HEK293 (cell line): ENCODE measurements around the gene DCST2.
A peak's percentile ranks its signal among the peaks of the same experiment; 100 is the strongest.

Experiments
- MEIS1 ChIP-seq: sonication (generic); formaldehyde crosslinking; IDR thresholded peaks from 2 replicates; pipeline ENCODE4 v1.8.1; 2022; ENCODE audit warnings: missing genetic modification reagents, mild to moderate bottlenecking, borderline replicate concordance
- MYNN ChIP-seq: fragments of 450-650 bp; formaldehyde crosslinking; IDR thresholded peaks from 2 replicates; pipeline ENCODE4 v1.5.1; 2016; ENCODE audit warnings: missing biosample characterization, missing genetic modification characterization, borderline replicate concordance
- ZNF548 ChIP-seq: fragments of 450-650 bp; formaldehyde crosslinking; IDR thresholded peaks from 2 replicates; pipeline ENCODE4 v1.5.1; 2016; ENCODE audit warnings: missing biosample characterization, missing genetic modification characterization
- ZNF624 ChIP-seq: fragments of 450-650 bp; formaldehyde crosslinking; IDR thresholded peaks from 2 replicates; pipeline ENCODE4 v1.5.1; 2017; ENCODE audit warnings: missing biosample characterization, missing genetic modification characterization
- TF ChIP-seq, protein P1 (sequence below): fragments of 450-650 bp; formaldehyde crosslinking; IDR thresholded peaks from 2 replicates; pipeline ENCODE4 v1.5.1; 2016; ENCODE audit warnings: missing biosample characterization, missing genetic modification characterization, low read depth
- TF ChIP-seq, protein P2 (sequence below): fragments of 450-650 bp; formaldehyde crosslinking; IDR thresholded peaks from 2 replicates; pipeline ENCODE4 v1.5.1; 2016; ENCODE audit warnings: missing biosample characterization, missing genetic modification characterization
- TF ChIP-seq, protein P3 (sequence below): fragments of 450-650 bp; formaldehyde crosslinking; IDR thresholded peaks from 2 replicates; pipeline ENCODE4 v1.5.1; 2016; ENCODE audit warnings: missing biosample characterization, missing genetic modification characterization
- TF ChIP-seq, protein P4 (sequence below): fragments of 450-650 bp; formaldehyde crosslinking; IDR thresholded peaks from 2 replicates; pipeline ENCODE4 v1.5.1; 2016; ENCODE audit warnings: missing biosample characterization, missing genetic modification characterization, borderline replicate concordance

DNA sequence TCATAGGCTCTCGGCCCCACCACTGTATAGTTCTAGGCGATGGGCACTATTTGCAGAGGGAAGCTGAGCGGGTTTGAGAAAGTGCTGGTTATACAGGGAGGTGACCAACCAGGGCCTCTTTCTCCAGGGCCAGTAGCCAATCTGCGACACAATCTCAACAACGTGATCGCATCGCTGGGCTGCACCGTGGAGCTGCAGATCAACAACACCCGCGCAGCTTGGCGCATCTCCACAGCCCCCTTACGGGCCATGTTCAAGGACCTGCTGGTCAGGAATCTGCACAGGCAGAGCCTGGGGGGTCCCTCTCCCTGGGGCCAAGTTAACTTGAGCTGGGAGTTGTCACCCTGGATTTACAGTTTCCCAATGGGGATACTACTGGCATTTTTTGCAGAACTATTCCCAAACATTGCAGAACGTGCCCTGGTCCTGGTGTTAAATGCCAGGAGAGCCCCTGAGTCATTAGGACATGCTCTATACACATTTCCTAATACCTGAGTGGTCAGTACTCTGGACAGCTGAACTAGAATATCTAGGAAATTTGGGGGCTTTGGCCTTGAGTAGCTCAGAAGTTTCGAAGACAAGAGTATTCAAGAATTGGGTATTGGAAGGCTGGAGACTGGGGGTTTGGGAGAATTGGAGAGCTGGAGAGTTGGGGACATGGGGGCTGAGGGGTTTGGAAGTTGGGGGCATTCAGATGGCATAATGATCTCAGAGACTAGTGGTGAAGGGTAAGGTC, 6.9 kb upstream of the DCST2 start:
- TF ChIP-seq MEIS1 (CRISPR knock-in tag), result no peak
- no peak for TF ChIP-seq MYNN (tag by site-specific recombination)
- TF ChIP-seq, protein P1, sequence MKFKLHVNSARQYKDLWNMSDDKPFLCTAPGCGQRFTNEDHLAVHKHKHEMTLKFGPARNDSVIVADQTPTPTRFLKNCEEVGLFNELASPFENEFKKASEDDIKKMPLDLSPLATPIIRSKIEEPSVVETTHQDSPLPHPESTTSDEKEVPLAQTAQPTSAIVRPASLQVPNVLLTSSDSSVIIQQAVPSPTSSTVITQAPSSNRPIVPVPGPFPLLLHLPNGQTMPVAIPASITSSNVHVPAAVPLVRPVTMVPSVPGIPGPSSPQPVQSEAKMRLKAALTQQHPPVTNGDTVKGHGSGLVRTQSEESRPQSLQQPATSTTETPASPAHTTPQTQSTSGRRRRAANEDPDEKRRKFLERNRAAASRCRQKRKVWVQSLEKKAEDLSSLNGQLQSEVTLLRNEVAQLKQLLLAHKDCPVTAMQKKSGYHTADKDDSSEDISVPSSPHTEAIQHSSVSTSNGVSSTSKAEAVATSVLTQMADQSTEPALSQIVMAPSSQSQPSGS, result no peak
- no peak for TF ChIP-seq ZNF624 (tag by site-specific recombination)
- TF ChIP-seq, protein P2, sequence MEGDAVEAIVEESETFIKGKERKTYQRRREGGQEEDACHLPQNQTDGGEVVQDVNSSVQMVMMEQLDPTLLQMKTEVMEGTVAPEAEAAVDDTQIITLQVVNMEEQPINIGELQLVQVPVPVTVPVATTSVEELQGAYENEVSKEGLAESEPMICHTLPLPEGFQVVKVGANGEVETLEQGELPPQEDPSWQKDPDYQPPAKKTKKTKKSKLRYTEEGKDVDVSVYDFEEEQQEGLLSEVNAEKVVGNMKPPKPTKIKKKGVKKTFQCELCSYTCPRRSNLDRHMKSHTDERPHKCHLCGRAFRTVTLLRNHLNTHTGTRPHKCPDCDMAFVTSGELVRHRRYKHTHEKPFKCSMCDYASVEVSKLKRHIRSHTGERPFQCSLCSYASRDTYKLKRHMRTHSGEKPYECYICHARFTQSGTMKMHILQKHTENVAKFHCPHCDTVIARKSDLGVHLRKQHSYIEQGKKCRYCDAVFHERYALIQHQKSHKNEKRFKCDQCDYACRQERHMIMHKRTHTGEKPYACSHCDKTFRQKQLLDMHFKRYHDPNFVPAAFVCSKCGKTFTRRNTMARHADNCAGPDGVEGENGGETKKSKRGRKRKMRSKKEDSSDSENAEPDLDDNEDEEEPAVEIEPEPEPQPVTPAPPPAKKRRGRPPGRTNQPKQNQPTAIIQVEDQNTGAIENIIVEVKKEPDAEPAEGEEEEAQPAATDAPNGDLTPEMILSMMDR (tag by site-specific recombination), result no peak
- TF ChIP-seq, protein P3, sequence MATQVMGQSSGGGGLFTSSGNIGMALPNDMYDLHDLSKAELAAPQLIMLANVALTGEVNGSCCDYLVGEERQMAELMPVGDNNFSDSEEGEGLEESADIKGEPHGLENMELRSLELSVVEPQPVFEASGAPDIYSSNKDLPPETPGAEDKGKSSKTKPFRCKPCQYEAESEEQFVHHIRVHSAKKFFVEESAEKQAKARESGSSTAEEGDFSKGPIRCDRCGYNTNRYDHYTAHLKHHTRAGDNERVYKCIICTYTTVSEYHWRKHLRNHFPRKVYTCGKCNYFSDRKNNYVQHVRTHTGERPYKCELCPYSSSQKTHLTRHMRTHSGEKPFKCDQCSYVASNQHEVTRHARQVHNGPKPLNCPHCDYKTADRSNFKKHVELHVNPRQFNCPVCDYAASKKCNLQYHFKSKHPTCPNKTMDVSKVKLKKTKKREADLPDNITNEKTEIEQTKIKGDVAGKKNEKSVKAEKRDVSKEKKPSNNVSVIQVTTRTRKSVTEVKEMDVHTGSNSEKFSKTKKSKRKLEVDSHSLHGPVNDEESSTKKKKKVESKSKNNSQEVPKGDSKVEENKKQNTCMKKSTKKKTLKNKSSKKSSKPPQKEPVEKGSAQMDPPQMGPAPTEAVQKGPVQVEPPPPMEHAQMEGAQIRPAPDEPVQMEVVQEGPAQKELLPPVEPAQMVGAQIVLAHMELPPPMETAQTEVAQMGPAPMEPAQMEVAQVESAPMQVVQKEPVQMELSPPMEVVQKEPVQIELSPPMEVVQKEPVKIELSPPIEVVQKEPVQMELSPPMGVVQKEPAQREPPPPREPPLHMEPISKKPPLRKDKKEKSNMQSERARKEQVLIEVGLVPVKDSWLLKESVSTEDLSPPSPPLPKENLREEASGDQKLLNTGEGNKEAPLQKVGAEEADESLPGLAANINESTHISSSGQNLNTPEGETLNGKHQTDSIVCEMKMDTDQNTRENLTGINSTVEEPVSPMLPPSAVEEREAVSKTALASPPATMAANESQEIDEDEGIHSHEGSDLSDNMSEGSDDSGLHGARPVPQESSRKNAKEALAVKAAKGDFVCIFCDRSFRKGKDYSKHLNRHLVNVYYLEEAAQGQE, result peak; percentile 59; the same call in 1 of the 2 replicates
- TF ChIP-seq, protein P4, sequence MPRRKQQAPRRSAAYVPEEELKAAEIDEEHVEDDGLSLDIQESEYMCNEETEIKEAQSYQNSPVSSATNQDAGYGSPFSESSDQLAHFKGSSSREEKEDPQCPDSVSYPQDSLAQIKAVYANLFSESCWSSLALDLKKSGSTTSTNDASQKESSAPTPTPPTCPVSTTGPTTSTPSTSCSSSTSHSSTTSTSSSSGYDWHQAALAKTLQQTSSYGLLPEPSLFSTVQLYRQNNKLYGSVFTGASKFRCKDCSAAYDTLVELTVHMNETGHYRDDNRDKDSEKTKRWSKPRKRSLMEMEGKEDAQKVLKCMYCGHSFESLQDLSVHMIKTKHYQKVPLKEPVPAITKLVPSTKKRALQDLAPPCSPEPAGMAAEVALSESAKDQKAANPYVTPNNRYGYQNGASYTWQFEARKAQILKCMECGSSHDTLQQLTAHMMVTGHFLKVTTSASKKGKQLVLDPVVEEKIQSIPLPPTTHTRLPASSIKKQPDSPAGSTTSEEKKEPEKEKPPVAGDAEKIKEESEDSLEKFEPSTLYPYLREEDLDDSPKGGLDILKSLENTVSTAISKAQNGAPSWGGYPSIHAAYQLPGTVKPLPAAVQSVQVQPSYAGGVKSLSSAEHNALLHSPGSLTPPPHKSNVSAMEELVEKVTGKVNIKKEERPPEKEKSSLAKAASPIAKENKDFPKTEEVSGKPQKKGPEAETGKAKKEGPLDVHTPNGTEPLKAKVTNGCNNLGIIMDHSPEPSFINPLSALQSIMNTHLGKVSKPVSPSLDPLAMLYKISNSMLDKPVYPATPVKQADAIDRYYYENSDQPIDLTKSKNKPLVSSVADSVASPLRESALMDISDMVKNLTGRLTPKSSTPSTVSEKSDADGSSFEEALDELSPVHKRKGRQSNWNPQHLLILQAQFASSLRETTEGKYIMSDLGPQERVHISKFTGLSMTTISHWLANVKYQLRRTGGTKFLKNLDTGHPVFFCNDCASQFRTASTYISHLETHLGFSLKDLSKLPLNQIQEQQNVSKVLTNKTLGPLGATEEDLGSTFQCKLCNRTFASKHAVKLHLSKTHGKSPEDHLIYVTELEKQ, result no peak
- no peak for TF ChIP-seq ZNF548
